Kidney (tissue), 14 donors: ENCODE results near the gene IL21R. TPM values are rescaled to one million over a fixed set of nuclear protein-coding genes. Genes with fewer than 3 reads are reported as not detected.
A peak's percentile ranks its signal among the peaks of the same experiment; 100 is the strongest.

Experiments used
- DNase-seq, 5 donors: peaks; one replicate each; pipeline ENCODE4 v3.0.0-alpha.2; 2013 to 2020
- FAIRE-seq: peaks from 2 replicates; lab custom pipeline; 2012; peaks lifted over from hg19 to GRCh38; lab: Jason Lieb, UNC
- H3K27ac ChIP-seq, 2 donors: one replicate each; pipeline ENCODE4 v1.7.0; 2013; ENCODE audit warnings: low read depth in 2 of 2, low read length in 2 of 2, inconsistent platforms in 1 of 2
- H3K27me3 ChIP-seq: one replicate; pipeline ENCODE4 v1.7.1; 2013; ENCODE audit warnings: low read length, inconsistent platforms; ENCODE audit not compliant: control insufficient read depth, insufficient read depth
- H3K36me3 ChIP-seq, 3 donors: one replicate each; pipeline versions ENCODE4 v1.7.0 to v1.7.1; 2013; ENCODE audit warnings: low read length in 3 of 3, control low read depth in 1 of 3, inconsistent platforms in 1 of 3; ENCODE audit not compliant: insufficient read depth in 3 of 3, control insufficient read depth in 2 of 3
- H3K4me1 ChIP-seq, 3 donors: one replicate each; pipeline versions ENCODE4 v1.7.0 to v1.7.1; 2013; ENCODE audit warnings: low read length in 3 of 3, inconsistent platforms in 1 of 3, low read depth in 1 of 3; ENCODE audit not compliant: control insufficient read depth in 2 of 3, insufficient read depth in 2 of 3
- H3K4me3 ChIP-seq, 3 donors: one replicate each; pipeline versions ENCODE4 v1.7.0 to v1.8.1; 2013; ENCODE audit warnings: low read length in 3 of 3, control low read depth in 1 of 3, inconsistent platforms in 1 of 3
- H3K9ac ChIP-seq, 3 donors: one replicate each; pipeline versions ENCODE4 v1.7.0 to v1.7.1; 2013; ENCODE audit warnings: low read length in 3 of 3, control low read depth in 1 of 3, inconsistent platforms in 1 of 3
- H3K9me3 ChIP-seq, 3 donors: one replicate each; pipeline versions ENCODE4 v1.7.0 to v1.7.1; 2013; ENCODE audit warnings: low read length in 3 of 3, control low read depth in 1 of 3, inconsistent platforms in 1 of 3; ENCODE audit not compliant: control insufficient read depth in 2 of 3, insufficient read depth in 1 of 3
- intact Hi-C: fragments of 100-400 bp; cut with DNase I; formaldehyde crosslinking; loops from one replicate; pipeline ENCODE4 v1.11.1; 2022
- polyA plus RNA-seq: library from polyadenylated mRNA; stranded (reverse); fragments of 350-450 nt; fragmentation: Illumina TruSeq; extraction: RNeasy Lipid Tissue Mini Kit (QIAGEN cat#74804); gene quantifications from one replicate; pipeline ENCODE4 v1.2.3, GENCODE V29; 2014; ENCODE audit warnings: low read depth, low replicate concordance; ENCODE audit not compliant: insufficient read depth
- total RNA-seq: library from RNA; stranded (reverse); fragmentation: NEBNext Ultra II Directional; extraction: Animal tissue kit (Norgen Biotek cat#: 25700); gene quantifications from one replicate; pipeline ENCODE4 v1.2.1, GENCODE V29; 2021
- TF ChIP-seq, protein P1 (sequence below): IDR thresholded peaks from 3 replicates; pipeline ENCODE4 v1.5.1; 2012; ENCODE audit warnings: mild to moderate bottlenecking, moderate library complexity, borderline replicate concordance; ENCODE audit not compliant: insufficient read depth; ENCODE audit errors: extremely low read depth
- donor health status: control.
- donor health status: control.
- donor health status: control.
- donor health status: control.
- donor health status: control.
- donor health status: DM: yes; HTN: yes; CAD: no.
- donor health status: Normal renal cell carcinoma (clear cell type).

Gene IL21R
- total and polyA plus RNA-seq, 2 donors from 2014 or later: 0.65 to 3.0 TPM

DNA sequence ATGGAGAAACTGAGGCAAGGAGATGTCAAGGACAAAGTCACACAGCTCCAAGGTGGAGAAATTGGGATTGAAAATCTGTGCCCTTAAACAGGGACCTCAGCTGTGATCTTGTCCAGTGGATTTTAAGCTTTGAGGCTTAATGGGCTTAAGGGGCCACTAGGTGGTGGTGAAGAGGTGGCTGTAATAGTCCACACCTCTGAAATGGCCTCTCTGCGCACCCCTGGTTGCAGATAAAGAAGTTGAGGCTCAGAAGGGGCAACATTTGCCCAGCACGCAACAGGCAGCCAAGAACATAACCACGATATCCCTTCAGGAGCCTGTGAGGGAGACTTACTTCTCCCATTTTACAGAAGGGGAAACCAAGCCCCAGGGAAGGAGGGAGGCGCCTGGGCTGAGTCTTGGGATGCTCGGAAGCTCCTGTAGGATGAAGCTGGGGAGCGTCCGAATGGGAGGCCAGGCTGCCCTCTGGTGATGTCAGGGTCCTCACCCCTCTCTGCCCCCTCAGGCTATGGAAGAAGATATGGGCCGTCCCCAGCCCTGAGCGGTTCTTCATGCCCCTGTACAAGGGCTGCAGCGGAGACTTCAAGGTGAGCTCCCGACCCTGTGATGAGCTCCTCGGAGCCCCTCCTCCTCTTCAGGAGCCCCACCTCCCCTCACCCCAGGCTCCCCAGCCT is 43.7 kb downstream of the IL21R start:
- peaks cover 0 to 9% (median 0%) of the 10 kb centered on the region in 3 donors for H3K4me1 ChIP-seq
- H3K36me3 ChIP-seq: no peaks in the 10 kb centered on the region
- no peaks in the 10 kb centered on the region for H3K27me3 ChIP-seq
- intact Hi-C loops: loop anchor here (10.0 kb wide), 1 partner anchor 61 kb away; no protein-coding TSS in a partner anchor
- H3K9ac ChIP-seq: no peak overlapping the region
- DNase-seq (peak in 1 of 5 donors; percentile 53), FAIRE-seq (no peak)
- H3K9me3 ChIP-seq: peaks cover 0 to 14% (median 0%) of the 10 kb centered on the region in 3 donors
- no peak overlapping the region for H3K27ac ChIP-seq
- H3K4me3 ChIP-seq: no peak overlapping the region
- TF ChIP-seq, protein P1, sequence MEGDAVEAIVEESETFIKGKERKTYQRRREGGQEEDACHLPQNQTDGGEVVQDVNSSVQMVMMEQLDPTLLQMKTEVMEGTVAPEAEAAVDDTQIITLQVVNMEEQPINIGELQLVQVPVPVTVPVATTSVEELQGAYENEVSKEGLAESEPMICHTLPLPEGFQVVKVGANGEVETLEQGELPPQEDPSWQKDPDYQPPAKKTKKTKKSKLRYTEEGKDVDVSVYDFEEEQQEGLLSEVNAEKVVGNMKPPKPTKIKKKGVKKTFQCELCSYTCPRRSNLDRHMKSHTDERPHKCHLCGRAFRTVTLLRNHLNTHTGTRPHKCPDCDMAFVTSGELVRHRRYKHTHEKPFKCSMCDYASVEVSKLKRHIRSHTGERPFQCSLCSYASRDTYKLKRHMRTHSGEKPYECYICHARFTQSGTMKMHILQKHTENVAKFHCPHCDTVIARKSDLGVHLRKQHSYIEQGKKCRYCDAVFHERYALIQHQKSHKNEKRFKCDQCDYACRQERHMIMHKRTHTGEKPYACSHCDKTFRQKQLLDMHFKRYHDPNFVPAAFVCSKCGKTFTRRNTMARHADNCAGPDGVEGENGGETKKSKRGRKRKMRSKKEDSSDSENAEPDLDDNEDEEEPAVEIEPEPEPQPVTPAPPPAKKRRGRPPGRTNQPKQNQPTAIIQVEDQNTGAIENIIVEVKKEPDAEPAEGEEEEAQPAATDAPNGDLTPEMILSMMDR: no peak

DNA sequence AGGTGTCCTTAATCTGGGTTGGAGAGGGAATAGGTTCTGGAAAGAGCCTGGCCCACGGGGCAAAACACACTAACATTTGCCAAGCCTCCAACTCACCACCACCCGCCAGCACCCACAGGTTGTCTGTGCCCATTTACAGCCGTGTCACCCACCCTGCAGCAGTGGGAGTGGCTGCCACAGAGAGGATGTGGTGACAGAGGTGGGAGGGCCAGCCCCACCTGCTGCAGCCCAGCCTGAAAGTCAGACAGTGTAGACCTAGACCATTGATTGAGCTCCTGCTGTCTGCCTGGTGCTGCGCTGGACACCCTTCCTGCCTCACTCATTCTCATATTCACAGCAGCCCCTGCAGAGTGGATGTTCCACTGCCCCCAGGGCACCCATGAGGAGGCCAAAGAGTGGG is 44.7 kb downstream of the IL21R start:
- FAIRE-seq: no peak
- peaks cover 0 to 12% (median 0%) of the 10 kb centered on the region in 3 donors for H3K4me1 ChIP-seq
- peak in 1 of 5 donors; percentile 53 for DNase-seq
- intact Hi-C loops: loop anchor here (10.0 kb wide), 1 partner anchor 62 kb away; no protein-coding TSS in a partner anchor
- TF ChIP-seq, protein P1: no peak
- no peak overlapping the region for H3K9ac ChIP-seq
- H3K4me3 ChIP-seq: no peak overlapping the region
- H3K36me3 ChIP-seq: no peaks in the 10 kb centered on the region
- H3K27ac ChIP-seq: no peak overlapping the region
- H3K27me3 ChIP-seq: no peaks in the 10 kb centered on the region
- H3K9me3 ChIP-seq: peaks cover 0 to 14% (median 0%) of the 10 kb centered on the region in 3 donors

DNA sequence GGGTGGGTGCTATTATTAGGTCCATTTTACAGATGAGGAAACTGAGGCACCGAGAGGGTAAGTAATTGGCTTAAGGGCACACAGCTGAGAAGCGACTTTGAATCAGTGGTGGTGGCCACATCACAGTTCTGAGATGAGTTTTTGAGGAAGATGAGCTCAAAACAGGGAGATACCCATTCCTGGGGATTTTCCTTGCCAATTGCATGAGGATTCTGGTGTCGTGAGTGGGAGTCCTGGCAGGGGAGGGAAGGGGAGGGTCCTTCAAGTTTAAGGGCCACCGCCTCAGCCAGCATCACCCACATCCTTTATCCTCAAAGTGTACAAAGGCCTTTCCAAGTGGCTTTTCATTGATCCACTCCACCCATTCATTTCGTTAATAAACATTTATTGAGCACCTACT is 45.3 kb downstream of the IL21R start:
- Histone ChIP-seq H3K9ac (no peak overlapping the region), H3K9me3 (peaks cover 0 to 14% (median 0%) of the 10 kb centered on the region in 3 donors), H3K4me1 (peaks cover 0 to 12% (median 0%) of the 10 kb centered on the region in 3 donors), H3K27ac (no peak overlapping the region), H3K36me3 (no peaks in the 10 kb centered on the region), H3K4me3 (no peak overlapping the region), H3K27me3 (no peaks in the 10 kb centered on the region)
- TF ChIP-seq, protein P1: no peak
- DNase-seq (no peak), FAIRE-seq (no peak)
- intact Hi-C loops: loop anchor here (10.0 kb wide), 1 partner anchor 62 kb away; no protein-coding TSS in a partner anchor
